Epithelial cell of esophagus (primary cell): Measurements from ENCODE around the gene MYLK4.

Experiments used
- DNase-seq: peaks from one replicate; pipeline ENCODE4 v3.0.0; 2010; ENCODE audit warnings: low read depth
- H3K4me3 ChIP-seq: 2 replicates; pipeline ENCODE4 v1.5.1; 2011; ENCODE audit warnings: mild to moderate bottlenecking, low read length, control low read depth
- TF ChIP-seq, protein P1 (sequence below): IDR thresholded peaks from 2 replicates; pipeline ENCODE4 v1.5.1; 2011; ENCODE audit warnings: low read depth, mild to moderate bottlenecking, low read length, control low read depth, inconsistent platforms; ENCODE audit not compliant: insufficient read depth; ENCODE audit errors: missing control alignments

MYLK4 gene

DNA sequence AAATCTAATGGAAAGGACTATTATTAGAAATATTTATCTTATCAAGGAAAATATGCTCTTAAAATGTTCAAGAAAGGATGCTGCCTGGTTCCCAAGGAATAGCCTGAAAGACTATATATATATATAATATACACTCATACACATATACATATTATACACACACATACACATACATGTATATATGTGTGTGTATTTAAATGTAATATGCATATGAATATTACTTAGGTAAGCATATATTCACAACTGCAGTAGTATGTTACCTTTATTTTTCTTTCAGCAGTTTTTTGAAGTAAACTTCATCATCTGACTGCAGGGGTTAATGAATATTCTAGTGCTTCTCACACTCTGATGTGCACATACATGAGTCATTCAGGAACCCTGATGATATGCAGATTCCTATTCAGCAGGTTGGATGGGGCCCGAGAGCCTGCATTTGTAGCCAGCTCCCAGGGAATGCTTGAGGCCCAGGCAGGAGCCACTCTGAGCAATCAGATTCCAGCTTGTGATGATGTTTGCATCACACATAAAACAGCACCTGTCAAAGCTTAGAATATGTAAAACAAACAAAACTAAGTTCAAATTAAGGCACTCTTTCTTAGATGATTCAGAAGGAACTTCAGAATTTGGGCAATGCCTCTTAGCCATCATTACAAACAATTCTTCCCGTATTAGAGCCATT, 16.1 kb downstream of the MYLK4 start:
- TF ChIP-seq, protein P1, sequence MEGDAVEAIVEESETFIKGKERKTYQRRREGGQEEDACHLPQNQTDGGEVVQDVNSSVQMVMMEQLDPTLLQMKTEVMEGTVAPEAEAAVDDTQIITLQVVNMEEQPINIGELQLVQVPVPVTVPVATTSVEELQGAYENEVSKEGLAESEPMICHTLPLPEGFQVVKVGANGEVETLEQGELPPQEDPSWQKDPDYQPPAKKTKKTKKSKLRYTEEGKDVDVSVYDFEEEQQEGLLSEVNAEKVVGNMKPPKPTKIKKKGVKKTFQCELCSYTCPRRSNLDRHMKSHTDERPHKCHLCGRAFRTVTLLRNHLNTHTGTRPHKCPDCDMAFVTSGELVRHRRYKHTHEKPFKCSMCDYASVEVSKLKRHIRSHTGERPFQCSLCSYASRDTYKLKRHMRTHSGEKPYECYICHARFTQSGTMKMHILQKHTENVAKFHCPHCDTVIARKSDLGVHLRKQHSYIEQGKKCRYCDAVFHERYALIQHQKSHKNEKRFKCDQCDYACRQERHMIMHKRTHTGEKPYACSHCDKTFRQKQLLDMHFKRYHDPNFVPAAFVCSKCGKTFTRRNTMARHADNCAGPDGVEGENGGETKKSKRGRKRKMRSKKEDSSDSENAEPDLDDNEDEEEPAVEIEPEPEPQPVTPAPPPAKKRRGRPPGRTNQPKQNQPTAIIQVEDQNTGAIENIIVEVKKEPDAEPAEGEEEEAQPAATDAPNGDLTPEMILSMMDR: no peak
- peak; percentile 67 for DNase-seq
- no peak overlapping the region for H3K4me3 ChIP-seq

DNA sequence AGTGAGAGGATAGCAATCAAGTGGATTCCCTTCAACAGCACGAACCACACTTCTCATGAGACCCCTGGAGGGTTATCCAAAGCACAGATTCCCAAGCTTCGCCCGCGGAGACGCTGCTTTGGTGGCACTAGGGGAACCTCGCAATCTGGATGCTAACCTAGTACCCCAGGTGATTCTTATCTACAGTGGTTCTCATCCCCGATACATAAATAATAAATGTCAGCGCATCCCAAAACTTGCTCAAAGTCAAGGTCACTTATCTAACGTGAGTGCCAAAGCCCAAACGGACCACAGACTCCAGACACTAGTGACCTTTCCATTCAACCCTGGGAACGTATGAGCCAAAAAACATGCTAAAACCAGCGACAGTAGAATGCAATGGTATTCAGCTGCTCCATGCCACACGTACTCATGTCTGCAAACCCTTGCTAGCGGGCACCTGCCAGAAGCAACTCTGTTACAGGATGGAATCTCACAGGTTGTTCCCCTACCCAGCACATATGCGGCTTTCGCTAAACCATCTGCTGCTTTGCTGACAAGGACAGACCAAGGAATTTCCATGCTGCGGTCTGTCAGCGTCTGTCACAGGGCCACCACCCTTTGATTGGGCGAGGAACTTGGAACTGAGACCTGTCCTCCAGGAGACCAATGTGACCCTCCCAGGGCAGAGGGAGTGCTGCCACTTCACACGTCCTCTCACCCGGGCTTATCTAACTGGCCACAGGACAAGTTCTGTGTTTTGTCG, 16.8 kb downstream of the MYLK4 start:
- no peak for DNase-seq
- no peak overlapping the region for H3K4me3 ChIP-seq
- TF ChIP-seq, protein P1: no peak

GRCh38 chr6:2733324-2733723, 17.4 kb downstream of the MYLK4 start:
- TF ChIP-seq, protein P1: no peak
- DNase-seq: no peak
- no peak overlapping the region for H3K4me3 ChIP-seq

DNA sequence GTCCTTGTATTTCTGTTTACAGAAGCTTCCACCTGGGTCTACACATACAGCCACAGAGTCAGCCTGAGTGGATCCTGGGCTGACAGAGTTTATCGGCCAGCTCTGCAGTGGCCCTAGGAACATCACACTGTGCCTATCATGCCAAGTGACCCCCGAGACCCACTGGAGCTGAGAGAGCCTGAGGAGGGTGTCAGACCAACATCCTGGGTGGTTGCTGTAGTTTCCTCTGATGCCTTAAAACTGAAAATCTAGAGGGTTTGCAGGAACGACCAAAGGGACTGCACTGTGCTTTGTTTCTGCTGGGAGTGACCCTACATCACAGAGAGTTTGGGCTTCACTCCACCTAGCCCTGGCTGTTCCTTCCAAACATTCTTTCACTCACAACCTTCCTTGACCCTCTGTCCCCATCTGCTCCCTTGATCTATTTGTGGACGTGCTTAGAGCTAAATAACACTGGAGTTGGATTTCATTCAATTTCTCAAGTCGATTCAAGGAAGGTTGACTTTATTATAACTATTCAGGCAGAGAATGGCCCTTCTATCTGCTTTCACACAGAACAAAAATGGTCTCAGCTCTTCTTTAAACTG, 18.1 kb downstream of the MYLK4 start:
- DNase-seq: no peak
- no peak overlapping the region for H3K4me3 ChIP-seq
- TF ChIP-seq, protein P1: no peak

DNA sequence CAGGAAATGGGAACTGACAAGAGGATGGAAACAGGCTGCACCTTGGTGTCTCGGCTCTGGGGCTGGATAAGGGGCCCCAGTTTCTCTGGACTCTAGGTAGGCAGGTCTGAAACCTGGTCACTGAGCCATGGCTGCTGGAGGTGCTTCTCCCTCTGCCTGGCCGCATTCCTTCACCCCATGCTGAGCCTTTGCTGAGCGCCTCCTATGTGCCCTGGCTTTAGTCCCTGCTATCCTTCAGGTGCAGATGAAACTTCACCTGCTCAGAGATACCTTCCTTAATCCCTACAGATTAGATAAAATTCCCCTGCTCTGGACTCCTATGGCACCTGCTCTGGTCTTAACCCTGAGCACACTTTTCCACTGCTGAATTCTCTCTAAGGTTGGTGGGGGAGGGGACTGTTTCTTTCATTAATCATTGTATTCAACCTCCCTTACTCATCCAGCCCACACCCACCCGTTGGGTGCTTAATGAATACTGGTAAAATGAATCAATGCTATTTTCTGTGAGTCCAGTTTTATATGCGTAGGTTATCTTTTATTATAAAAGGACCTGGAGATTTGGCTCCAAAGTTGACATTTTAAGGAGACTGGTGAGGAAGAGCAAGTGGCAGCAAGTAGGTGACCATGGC, 19.3 kb downstream of the MYLK4 start:
- DNase-seq: peak; percentile 54
- TF ChIP-seq, protein P1: no peak
- H3K4me3 ChIP-seq: no peak overlapping the region

- no peak overlapping the region for H3K4me3 ChIP-seq
- TF ChIP-seq, protein P1: no peak
- no peak for DNase-seq
Observed at GRCh38 chr6:2730353-2731107, 20.2 kb downstream of the MYLK4 start.
